BE2C (cell line): ENCODE results near the gene RHAG. TPM values are rescaled to one million over a fixed set of nuclear protein-coding genes. Genes with fewer than 3 reads are reported as not detected.

Source experiments
- DNase-seq: peaks from one replicate; pipeline ENCODE4 v3.0.0-alpha.2; 2020
- H3K27me3 ChIP-seq: fragments of 250-450 bp; sonication (Bioruptor Pico); 2 replicates; pipeline ENCODE4 v1.5.1; 2020; ENCODE audit warnings: mild to moderate bottlenecking
- H3K36me3 ChIP-seq: fragments of 250-450 bp; sonication (Bioruptor Pico); 2 replicates; pipeline ENCODE4 v1.5.1; 2020; ENCODE audit warnings: mild to moderate bottlenecking
- H3K4me1 ChIP-seq: fragments of 250-450 bp; sonication (Bioruptor Pico); 2 replicates; pipeline ENCODE4 v1.5.1; 2020
- H3K4me3 ChIP-seq: 2 replicates; pipeline ENCODE4 v1.5.1; 2011; ENCODE audit warnings: low read depth, low read length
- H3K9me3 ChIP-seq: fragments of 250-450 bp; sonication (Bioruptor Pico); 2 replicates; pipeline ENCODE4 v1.5.1; 2020
- CTCF ChIP-seq: IDR thresholded peaks from 2 replicates; pipeline ENCODE4 v1.5.1; 2012; ENCODE audit warnings: mild to moderate bottlenecking, low read depth, low read length
- polyA plus RNA-seq: library from polyadenylated mRNA; unstranded; fragments of >200 nt; gene quantifications from one replicate; pipeline ENCODE4 v1.2.1, GENCODE V29; 2012; ENCODE audit warnings: low read depth, missing spikeins; ENCODE audit not compliant: insufficient read length, insufficient read depth

RHAG gene
- not detected for polyA plus RNA-seq

GRCh38 chr6:49636713-49637349, at the start of gene RHAG:
RHAG (minus strand) TSS chr6:49636839; CDS start chr6:49636812, 27 bp downstream.
- DNase-seq = no peak
- H3K4me1 ChIP-seq = no peaks in the 10 kb centered on the region
- H3K27me3 ChIP-seq = peaks cover 25% of the 10 kb centered on the region
- no peak within 1 kb of the TSS for H3K4me3 ChIP-seq
- no peaks in the 10 kb centered on the region for H3K9me3 ChIP-seq
- TF ChIP-seq CTCF = no peak
- no peaks in the 10 kb centered on the region for H3K36me3 ChIP-seq

GRCh38 chr6:49676671-49677281, 40.1 kb upstream of the RHAG start:
- Histone ChIP-seq H3K4me3 (no peak overlapping the region), H3K9me3 (no peaks in the 10 kb centered on the region), H3K27me3 (no peaks in the 10 kb centered on the region), H3K4me1 (no peaks in the 10 kb centered on the region), H3K36me3 (no peaks in the 10 kb centered on the region)
- DNase-seq = no peak
- TF ChIP-seq CTCF = no peak

GRCh38 chr6:49675816-49676215, 39.2 kb upstream of the RHAG start:
- Histone ChIP-seq H3K27me3 (no peaks in the 10 kb centered on the region), H3K4me1 (no peaks in the 10 kb centered on the region), H3K9me3 (no peaks in the 10 kb centered on the region), H3K36me3 (no peaks in the 10 kb centered on the region), H3K4me3 (no peak overlapping the region)
- TF ChIP-seq CTCF = no peak
- no peak for DNase-seq

GRCh38 chr6:49668083-49668511, 31.5 kb upstream of the RHAG start:
- Histone ChIP-seq H3K4me3 (no peak overlapping the region), H3K36me3 (no peaks in the 10 kb centered on the region), H3K4me1 (no peaks in the 10 kb centered on the region), H3K27me3 (no peaks in the 10 kb centered on the region), H3K9me3 (no peaks in the 10 kb centered on the region)
- no peak for DNase-seq
- no peak for TF ChIP-seq CTCF

- no peaks in the 10 kb centered on the region for H3K4me1 ChIP-seq
- H3K9me3 ChIP-seq = no peaks in the 10 kb centered on the region
- H3K27me3 ChIP-seq = no peaks in the 10 kb centered on the region
- no peak overlapping the region for H3K4me3 ChIP-seq
- H3K36me3 ChIP-seq = no peaks in the 10 kb centered on the region
- TF ChIP-seq CTCF = no peak
- DNase-seq = no peak
Measured at GRCh38 chr6:49666930-49667757, 30.5 kb upstream of the RHAG start.
